Glomerular endothelial cell (primary cell): Measurements from ENCODE around the gene PET100. TPM values are rescaled to one million over a fixed set of nuclear protein-coding genes. Genes with fewer than 3 reads are reported as not detected.

Source experiments
- DNase-seq: peaks from one replicate; pipeline ENCODE4 v3.0.0-alpha.2; 2011; ENCODE audit warnings: low read depth, low spot score; ENCODE audit errors: extremely low read depth
- total RNA-seq: library from RNA; depleted of rRNA; stranded (reverse); fragments of >200 nt; gene quantifications from 2 replicates; pipeline ENCODE4 v1.2.3, GENCODE V29; 2015

Gene PET100
- total RNA-seq, 1 donor from 2014 or later: 32.3 TPM

DNA sequence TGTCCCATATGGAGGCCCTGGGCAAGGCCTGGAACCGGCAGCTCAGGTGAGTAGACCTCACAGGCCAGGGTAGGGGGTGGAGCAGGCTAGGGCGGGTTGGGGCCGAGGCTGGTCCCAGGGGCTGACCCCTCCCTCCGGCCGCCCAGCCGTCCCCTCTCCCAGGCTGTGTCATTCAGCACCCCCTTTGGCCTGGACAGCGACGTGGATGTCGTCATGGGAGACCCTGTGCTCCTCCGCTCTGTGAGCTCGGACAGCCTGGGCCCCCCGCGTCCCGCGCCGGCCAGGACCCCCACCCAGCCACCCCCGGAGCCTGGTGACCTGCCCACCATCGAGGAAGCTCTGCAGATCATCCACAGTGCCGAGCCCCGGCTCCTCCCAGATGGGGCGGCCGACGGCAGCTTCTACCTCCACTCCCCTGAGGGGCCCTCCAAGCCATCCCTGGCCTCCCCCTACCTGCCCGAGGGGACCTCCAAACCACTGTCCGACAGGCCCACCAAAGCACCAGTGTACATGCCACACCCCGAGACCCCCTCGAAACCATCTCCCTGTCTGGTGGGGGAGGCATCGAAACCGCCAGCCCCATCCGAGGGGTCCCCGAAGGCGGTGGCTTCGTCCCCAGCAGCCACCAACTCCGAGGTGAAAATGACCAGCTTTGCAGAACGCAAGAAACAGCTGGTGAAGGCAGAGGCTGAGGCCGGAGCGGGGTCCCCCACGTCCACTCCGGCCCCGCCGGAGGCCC, 17.9 kb upstream of the PET100 start:
- no peak for DNase-seq

- no peak for DNase-seq
Measured at GRCh38 chr19:7612282-7613274, 17.0 kb upstream of the PET100 start.

DNA sequence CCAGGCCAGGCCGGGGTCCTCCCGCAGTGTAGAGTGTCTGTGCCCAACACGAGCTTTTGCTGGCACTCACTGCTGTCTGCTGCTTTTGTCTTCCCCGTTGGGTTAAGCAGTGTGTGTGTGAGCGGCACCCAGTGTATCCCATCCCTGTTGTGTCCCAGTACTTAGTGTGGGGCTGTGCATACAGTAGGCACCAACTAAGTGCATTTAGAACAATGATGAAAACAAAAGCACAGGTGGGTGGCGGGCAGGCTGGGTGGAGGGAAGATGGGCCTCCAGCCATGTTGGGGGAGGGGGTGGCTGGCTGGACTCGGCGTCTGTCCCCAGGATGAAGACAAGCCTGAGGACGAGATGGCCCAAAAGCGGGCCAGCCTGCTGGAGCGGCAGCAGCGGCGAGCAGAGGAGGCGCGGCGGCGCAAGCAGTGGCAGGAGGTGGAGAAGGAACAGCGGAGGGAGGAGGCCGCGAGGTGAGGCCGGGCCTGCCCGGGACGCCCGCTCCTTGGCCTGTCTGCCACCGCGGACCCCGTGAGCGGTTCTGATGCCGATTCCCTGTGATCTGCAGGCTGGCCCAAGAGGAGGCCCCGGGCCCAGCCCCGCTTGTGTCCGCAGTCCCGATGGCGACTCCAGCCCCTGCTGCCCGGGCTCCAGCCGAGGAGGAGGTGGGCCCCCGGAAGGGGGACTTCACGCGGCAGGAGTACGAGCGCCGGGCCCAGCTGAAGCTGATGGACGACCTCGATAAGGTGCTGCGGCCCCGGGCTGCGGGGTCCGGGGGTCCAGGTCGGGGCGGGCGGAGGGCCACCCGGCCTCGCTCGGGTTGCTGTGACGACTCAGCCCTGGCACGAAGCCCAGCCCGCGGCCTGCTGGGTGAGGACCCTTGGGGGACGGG, 14.5 kb upstream of the PET100 start:
- DNase-seq: no peak

DNA sequence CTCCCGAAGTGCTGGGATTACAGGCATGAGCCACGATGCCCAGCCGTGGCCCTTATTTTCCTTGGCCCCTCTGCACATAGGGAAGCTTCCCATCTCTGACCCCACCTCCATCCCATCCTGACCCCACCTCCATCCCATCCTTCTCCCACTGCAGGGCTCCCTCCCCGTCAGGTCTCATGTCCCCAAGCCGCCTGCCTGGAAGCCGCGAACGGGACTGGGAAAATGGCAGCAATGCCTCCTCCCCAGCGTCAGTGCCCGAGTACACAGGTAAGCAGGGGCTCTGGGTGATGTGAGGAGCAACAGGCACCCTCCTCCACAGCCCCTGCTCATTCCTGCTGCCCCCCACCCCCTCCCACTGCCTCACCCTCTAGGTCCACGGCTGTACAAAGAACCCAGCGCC, 12.4 kb upstream of the PET100 start:
- DNase-seq: no peak

DNA sequence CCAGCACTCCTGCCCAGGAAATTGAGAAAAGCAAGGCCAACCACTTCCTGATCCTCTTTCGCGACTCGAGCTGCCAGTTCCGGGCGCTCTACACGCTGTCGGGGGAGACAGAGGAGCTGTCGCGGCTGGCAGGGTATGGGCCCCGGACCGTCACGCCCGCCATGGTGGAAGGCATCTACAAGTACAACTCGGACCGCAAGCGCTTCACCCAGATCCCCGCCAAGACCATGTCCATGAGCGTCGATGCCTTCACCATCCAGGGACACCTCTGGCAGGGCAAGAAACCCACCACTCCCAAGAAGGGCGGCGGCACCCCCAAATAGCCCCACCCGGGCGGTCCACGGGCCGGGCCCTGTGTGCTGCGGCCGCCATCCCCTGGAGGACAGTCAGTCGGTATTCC, 11.9 kb upstream of the PET100 start:
- DNase-seq: no peak

DNA sequence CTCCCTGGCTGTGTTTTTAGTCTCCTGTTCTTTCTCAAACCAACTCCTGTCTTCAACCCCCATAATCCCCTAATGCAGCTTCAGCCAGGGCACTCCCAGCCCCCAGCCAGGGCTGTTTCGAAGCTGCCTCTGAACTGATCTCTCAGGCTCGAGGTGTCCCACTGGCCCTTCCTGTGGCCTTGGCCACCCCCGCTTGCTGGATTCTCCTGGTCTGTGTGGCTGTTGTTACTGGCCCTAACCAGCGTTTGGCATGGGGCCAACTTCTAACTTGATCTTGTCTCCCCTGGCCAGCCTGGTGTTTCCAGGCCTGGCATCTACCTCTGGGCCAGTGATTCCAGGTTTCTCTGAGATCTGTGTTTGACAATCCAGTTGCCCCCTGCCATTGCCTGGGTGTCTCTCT, 11.2 kb upstream of the PET100 start:
- DNase-seq: no peak

DNA sequence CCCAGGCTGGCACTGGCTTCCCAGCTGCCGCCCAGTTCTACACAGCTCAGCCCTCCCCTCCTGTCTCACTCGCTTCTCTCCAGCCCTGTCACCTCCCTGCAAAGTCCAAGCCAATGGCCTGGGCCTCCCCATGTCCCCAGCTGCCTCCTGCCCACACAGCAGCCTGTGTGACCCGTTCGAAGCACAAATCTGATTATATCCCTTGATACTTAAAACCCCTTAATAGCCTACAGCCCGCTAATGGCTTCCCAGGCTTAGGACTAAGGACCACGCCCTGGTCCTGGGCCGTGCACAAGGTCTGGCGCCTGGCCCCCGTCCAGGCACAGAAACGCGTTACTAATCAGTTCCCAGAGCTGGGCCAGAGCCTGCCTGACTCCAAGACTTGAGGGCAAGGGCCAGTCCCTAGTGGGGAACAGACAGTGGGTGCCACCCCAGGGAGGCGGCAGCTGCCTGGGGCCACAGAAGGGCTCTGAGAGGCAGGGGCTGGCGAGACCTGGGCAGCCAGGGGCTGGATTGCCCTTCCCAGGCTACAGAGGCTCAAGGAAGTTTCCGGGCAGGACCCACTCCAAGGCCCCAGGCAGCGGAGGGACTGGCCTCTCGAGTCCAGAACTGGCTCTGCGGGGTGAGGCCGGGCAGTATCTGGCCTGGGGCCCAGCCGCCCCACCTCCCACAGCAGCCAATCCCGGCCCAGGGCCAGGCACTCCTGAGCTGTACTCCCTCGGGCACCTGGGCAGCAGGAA, 10.7 kb upstream of the PET100 start:
- no peak for DNase-seq

DNA sequence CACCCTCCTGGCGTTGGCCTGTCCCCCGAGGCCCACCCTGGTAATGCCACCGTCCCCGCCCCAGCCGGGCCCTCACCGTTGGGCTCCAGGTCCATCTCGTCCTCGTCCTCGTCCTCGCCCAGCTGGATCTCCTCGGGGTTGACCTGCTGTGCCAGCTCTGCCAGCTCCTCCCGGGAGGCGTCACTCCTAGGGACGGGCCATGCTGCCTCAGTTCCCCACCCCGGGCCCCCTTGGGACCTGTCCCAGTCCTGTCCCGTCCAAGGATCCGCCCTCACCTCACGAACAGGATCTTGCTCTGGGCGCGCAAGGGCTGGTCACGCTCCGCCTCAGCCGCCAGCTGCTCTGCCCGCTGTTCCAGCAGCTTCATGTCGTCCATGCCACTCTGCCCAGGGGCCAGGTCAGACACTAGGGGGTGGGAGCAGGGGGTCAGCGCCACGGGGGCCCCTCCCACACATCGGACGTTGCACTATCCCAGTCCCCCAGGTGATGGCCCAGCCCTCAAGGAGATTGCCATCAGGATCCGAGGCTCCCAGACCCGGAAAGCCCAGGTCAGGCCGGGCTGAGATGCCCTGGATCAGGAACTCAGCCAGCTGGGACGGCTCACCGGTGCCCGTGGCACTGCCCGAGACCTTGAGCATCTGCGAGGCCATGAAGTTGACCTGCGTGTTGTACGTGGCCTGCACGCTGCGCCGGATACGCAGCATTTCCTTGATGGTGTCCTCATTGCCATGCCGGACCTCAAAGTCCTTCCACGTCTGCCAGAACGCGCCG, 9.7 kb upstream of the PET100 start:
- DNase-seq: no peak

GRCh38 chr19:7620442-7621412, 8.9 kb upstream of the PET100 start:
- no peak for DNase-seq

DNA sequence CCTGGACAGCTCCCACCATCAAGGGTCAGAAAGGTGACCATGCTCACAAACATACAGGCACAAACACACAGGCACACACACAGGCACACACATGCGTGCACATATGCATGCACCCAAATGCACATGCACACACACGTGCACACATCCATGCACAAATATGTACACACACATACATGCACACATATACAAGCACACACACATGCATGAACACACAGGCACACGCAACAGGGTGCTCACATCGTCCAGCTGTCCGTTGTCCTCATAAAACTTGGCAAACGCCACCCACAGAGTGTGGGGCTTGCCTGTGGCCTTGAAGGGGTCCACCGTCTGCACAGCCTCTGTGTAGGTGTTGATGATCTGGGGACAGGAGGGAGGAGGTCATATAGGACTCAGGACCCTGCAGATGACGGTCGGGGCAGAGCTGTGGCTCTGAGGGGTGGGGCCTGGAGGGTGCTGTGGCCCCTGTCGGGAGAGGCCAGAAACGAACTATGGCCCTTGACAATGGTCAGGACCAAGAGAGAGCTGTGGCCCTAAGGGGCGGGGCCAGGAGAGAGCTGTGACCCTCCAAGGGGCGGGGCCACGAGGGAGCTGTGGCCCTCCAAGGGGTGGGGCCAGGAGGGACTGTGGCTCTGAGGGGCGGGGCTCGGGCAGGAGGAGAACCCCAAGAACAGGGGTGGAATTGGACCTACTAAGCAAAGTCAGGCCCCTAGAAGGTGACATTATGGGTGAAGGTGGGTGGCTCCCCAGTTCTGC, 6.5 kb upstream of the PET100 start:
- no peak for DNase-seq

GRCh38 chr19:7623725-7624603, 5.6 kb upstream of the PET100 start:
- DNase-seq: no peak

GRCh38 chr19:7624810-7625209, 4.8 kb upstream of the PET100 start:
- DNase-seq: no peak

DNA sequence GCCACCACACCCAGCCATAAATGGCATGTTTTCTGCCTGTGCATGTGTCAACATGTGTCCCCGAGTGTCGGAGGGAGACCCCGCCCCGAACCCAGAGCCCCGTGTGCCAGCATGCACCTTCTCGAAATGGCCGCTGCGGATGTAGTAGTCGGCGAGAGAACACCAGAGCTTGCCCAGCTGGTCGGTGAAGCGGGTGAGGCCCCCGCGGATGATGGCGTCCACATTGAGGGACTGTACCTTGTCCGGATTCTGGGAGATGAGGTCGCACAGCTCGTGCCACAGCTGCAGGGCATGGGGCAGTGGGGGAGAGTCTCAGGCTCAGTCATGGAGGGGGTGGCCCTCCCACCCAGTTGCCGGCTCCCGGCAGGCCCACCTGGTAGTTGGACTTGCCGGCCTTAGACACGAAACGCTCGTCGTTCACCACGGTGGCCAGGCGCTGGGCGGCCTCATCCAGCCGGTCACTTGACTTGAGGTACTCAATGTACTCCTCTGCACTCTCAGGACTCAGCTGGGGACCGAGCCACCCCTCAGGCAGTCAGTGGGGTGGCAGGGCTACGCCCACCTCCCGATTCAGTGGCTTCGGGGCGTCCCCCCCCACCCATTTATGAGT, 3.7 kb upstream of the PET100 start:
- DNase-seq: no peak

DNA sequence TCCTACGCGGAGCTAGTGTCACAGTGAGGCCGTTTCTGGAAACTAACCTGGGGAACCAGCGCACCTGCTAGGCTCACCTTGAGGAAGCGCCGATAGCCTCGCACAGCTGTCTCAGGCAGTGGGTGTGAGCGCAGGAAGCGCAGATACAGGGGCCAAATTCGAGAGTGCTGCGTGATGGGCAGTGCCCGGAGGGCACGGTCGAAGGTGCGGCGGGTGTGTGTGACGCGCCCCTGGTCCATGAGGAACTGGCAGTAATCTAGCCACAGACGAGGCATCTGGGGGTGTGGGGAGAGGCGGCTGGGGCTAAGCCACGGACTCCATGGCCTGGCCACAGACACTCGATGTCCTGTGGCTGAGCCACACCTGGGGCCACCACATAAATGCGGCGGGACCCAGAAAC, 2.4 kb upstream of the PET100 start:
- DNase-seq: no peak

DNA sequence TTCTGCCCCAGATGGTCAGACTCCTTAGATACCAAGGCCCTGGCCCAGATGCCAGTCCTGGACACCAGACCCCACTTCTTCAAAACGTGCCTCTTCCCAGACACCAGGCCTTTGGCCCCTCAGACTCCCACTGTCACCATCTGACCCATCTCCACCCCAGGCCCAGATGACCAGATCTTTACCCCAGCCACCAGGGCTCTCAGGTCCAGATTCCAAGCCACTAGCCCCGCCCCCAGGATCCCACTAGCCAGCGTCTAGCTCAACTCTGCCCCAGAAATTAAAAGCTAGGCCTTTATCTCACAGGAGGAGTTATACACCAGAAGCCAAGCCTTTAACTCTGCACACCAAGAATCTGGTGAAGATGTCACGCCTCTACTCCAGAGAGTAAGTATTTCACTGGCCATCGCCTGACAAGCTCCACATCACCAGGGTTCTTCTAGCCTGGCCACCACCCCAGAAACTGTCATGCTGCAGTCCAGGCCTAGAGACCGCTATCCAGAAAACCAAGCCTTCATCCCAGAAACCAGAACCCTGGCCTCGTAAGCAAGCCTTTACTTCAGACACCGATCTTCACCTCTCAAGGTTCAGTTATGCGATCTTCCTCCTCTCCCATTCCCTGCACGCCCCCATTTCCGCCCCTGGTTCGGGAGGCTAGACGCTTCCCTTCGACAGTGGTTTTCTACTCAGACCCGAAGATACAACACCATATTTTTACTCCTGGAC, 843 bp upstream of the PET100 start:
- no peak for DNase-seq

GRCh38 chr19:7631577-7631976, 2.0 kb downstream of the PET100 start:
- DNase-seq: no peak
